Liver (tissue), 3 donors: ENCODE data around the gene HECTD1.

Experiments
- ATF3 ChIP-seq: IDR thresholded peaks from 2 replicates; pipeline ENCODE4 v1.6.1; 2016; ENCODE audit warnings: antibody characterized with exemption
- CTCF ChIP-seq: fragments of 150-350 bp; IDR thresholded peaks from 2 replicates; pipeline ENCODE4 v1.5.1; 2017; ENCODE audit warnings: improper control_type of control experiment, low read depth, low read length; ENCODE audit not compliant: missing input control
- EGR1 ChIP-seq, 2 donors: IDR thresholded peaks; 2 replicates each; pipeline ENCODE4 v1.6.1; 2016 to 2018; ENCODE audit warnings: antibody characterized with exemption in 2 of 2, low read depth in 2 of 2
- JUND ChIP-seq, 2 donors: IDR thresholded peaks; 2 replicates each; pipeline ENCODE4 v1.6.1; 2016; ENCODE audit warnings: antibody characterized with exemption in 2 of 2
- RAD21 ChIP-seq, 2 donors: IDR thresholded peaks; 2 replicates each; pipeline ENCODE4 v1.6.1; 2016; ENCODE audit warnings: antibody characterized with exemption in 2 of 2, mild to moderate bottlenecking in 2 of 2
- REST ChIP-seq: IDR thresholded peaks from 2 replicates; pipeline ENCODE4 v1.6.1; 2016; ENCODE audit warnings: antibody characterized with exemption, mild to moderate bottlenecking
- RXRA ChIP-seq, 2 donors: IDR thresholded peaks; 2 replicates each; pipeline ENCODE4 v1.6.1; 2017 to 2018; ENCODE audit warnings: antibody characterized with exemption in 2 of 2, mild to moderate bottlenecking in 1 of 2
- TAF1 ChIP-seq: conservative IDR thresholded peaks from 2 replicates; pipeline ENCODE4 v1.6.1; 2016; ENCODE audit warnings: antibody characterized with exemption, mild to moderate bottlenecking
- YY1 ChIP-seq: IDR thresholded peaks from 2 replicates; pipeline ENCODE4 v1.6.1; 2016; ENCODE audit warnings: antibody characterized with exemption, mild to moderate bottlenecking
- ZBTB33 ChIP-seq: IDR thresholded peaks from 2 replicates; pipeline ENCODE4 v1.6.1; 2016; ENCODE audit warnings: antibody characterized with exemption
- donor health status: healthy.
- donor health status: healthy.

- no peak for TF ChIP-seq CTCF
- TF ChIP-seq ATF3, result no peak
- no peak for TF ChIP-seq RAD21 (IDR thresholded peaks at IDR 0.05)
- TF ChIP-seq ZBTB33, result no peak
- TF ChIP-seq RXRA (IDR thresholded peaks at IDR 0.05), result no peak
- TF ChIP-seq REST, result no peak
- no peak for TF ChIP-seq TAF1
- TF ChIP-seq EGR1 (IDR thresholded peaks at IDR 0.05; ENCODE audit: low read depth in 2 of 2), result no peak
- no peak for TF ChIP-seq JUND (IDR thresholded peaks at IDR 0.05)
- TF ChIP-seq YY1, result no peak
Measured at GRCh38 chr14:31051511-31051910, 156.1 kb downstream of the HECTD1 start.
